Measurements from ENCODE around the gene CRELD2. TPM values are rescaled to one million over a fixed set of nuclear protein-coding genes. Genes with fewer than 3 reads are reported as not detected.

Gene CRELD2
- total RNA-seq, 4 donors from 2014 or later, result 50.3 to 244 (median 154) TPM

DNA sequence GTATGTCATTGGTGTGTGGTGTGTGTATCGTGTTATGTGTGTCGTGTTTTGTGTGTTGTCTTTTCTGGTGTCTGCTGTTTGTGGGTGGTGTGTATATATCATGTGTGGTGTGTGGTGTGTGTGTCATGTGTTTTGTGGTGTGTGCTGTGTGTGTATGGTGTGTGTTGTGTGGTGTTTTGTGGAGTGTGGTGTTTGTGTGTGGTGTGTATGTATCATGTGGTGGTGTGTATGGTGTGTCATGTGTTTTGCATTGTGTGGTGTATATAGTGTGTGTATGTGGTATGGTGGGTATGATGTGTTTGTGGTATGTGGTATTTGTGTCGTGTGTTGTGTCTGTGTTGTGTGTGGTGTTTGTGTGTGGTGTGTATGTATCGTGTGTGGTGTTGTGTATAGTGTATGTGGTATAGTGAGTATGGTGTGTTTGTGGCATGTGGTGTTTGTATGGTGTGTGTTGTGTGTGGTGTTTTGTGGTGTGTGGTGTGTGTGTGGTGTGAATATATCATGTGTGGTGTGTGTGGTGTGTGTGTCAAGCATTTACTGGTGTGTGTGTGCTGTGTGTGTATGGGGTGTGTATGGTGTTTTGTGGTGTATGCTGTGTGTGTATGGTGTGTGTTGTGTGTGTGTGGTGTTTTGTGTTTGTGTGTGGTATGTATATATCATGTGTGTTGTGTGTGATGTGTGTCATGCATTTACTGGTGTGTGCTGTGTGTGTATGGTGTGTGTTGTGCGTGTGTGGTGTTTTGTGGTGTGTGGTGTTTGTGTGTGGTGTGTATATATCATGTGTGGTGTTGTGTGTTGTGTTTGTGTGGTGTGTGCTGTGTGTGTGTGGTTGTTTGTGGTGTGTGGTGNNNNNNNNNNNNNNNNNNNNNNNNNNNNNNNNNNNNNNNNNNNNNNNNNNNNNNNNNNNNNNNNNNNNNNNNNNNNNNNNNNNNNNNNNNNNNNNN, 54.9 kb downstream of the CRELD2 start:
- H3K27ac ChIP-seq, result peak overlapping the region in 1 of 3 donors; percentile 94
- TF ChIP-seq, protein P1, sequence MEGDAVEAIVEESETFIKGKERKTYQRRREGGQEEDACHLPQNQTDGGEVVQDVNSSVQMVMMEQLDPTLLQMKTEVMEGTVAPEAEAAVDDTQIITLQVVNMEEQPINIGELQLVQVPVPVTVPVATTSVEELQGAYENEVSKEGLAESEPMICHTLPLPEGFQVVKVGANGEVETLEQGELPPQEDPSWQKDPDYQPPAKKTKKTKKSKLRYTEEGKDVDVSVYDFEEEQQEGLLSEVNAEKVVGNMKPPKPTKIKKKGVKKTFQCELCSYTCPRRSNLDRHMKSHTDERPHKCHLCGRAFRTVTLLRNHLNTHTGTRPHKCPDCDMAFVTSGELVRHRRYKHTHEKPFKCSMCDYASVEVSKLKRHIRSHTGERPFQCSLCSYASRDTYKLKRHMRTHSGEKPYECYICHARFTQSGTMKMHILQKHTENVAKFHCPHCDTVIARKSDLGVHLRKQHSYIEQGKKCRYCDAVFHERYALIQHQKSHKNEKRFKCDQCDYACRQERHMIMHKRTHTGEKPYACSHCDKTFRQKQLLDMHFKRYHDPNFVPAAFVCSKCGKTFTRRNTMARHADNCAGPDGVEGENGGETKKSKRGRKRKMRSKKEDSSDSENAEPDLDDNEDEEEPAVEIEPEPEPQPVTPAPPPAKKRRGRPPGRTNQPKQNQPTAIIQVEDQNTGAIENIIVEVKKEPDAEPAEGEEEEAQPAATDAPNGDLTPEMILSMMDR (IDR thresholded peaks at IDR 0.05), result no peak
- no peak for TF ChIP-seq POLR2A (IDR thresholded peaks at IDR 0.05)
- no peak for DNase-seq
- no peak overlapping the region for H3K4me3 ChIP-seq (replicated peaks in 1 of 3)
- H3K9me3 ChIP-seq, result no peaks in the 10 kb centered on the region
- H3K4me1 ChIP-seq, result peaks cover 20 to 39% of the 10 kb centered on the region in 2 donors
- no peaks in the 10 kb centered on the region for H3K27me3 ChIP-seq
- WGBS, 2 donors, result 88 to 92% methylated on average over 5 of the region's 5 CpGs
- intact Hi-C loops (cut with DNase I), result no loop called here
- no peaks in the 10 kb centered on the region for H3K36me3 ChIP-seq

DNA sequence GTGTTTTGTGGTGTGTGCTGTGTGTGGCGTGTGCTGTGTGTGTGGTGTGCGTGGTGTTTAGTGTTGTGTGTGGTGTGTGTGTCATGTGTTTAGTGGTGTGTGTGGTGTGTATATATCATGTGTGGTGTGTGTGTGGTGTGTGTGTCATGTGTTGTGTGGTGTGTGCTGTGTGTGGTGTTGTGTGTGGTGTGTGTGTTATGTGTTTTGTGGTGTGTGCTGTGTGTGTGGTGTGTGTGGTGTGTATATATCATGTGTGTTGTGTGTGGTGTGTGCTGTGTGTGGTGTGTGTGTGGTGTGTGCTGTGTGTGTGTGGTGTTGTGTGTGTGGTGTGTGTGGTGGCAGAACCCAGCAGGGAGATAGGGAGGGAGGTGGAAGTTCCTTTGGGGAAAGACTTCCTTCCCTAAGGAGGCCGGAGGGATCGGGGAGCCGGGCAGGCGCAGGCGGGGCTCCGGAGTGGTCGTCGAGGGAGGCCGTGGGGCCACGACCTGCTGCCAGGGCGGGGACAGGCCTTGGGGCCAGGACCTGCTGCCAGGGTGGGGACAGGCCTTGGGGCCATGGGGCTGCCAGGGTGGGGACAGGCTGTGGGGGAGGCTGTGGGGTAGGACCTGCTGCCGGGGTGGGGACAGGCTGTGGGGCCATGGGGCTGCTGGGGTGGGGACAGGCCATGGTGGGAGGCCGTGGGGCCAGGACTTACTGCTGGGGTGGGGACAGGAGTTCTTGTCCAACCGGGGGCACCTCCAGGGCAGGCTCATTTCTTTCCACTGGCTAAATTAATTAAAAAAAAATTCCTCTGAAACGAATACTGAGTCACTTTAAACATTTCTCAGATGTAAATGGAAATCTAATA, 57.3 kb downstream of the CRELD2 start:
- no peaks in the 10 kb centered on the region for H3K27me3 ChIP-seq
- no peak overlapping the region for H3K4me3 ChIP-seq (replicated peaks in 1 of 3)
- peaks cover 18% of the 10 kb centered on the region in 2 donors for H3K4me1 ChIP-seq
- WGBS, 2 donors, result 44 to 49% methylated on average over 16 of the region's 17 CpGs
- peak overlapping the region in 1 of 3 donors; percentile 24 for H3K27ac ChIP-seq
- H3K36me3 ChIP-seq, result no peaks in the 10 kb centered on the region
- no peaks in the 10 kb centered on the region for H3K9me3 ChIP-seq
- no peak for TF ChIP-seq POLR2A (IDR thresholded peaks at IDR 0.05)
- TF ChIP-seq, protein P1 (IDR thresholded peaks at IDR 0.05), result no peak
- no peak for DNase-seq
- intact Hi-C loops (cut with DNase I), result no loop called here

DNA sequence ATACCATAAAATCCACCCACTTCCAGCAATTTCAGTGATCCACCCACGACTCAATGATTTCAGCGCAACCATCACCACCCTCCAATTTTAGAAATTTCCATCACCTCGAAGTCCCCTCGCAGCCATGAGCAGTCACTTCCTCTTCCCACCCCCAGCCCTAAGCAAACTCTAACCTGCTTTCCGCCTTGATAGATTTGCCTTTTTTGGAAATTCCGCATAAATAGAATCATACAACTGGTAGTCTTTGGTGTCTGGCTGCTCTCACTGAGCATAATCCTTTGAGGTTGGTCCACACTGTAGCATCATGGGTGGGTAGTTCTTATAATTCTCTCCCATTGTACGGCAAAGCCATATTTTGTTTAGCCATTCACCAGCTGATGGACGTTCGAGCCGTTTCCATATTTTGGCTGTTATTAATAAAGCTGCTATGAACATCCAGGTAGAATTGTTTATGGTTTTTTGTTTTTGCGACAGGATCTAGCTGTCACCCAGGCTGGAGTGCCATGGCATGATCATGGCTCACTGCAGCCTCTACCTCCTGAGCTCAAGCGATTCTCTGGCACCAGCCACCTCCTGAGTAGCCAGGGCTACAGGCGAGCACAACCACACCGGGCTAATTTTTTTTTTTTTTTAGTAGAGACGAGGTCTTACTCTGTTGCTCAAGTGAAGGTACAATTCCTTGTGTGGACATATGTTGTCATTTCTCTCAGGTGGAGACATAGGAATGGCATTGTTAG, 58.2 kb downstream of the CRELD2 start:
- H3K27me3 ChIP-seq, result no peaks in the 10 kb centered on the region
- 68 to 78% methylated on average over 15 of the region's 15 CpGs for WGBS, 2 donors
- TF ChIP-seq, protein P1 (IDR thresholded peaks at IDR 0.05), result no peak
- no peak for TF ChIP-seq POLR2A (IDR thresholded peaks at IDR 0.05)
- intact Hi-C loops (cut with DNase I), result no loop called here
- no peak overlapping the region for H3K27ac ChIP-seq
- no peak for DNase-seq
- no peak overlapping the region for H3K4me3 ChIP-seq (replicated peaks in 1 of 3)
- H3K4me1 ChIP-seq, result peaks cover 10 to 11% of the 10 kb centered on the region in 2 donors
- H3K9me3 ChIP-seq, result no peaks in the 10 kb centered on the region
- H3K36me3 ChIP-seq, result no peaks in the 10 kb centered on the region

Small RNA genes within 50 kb of the gene (microRNA-seq; reads per million reads assigned to microRNA genes)
- not detected for gene MIR6821

Small RNA genes within 50 kb of the gene (small RNA-seq; reads per million reads assigned to genes)
- not detected for gene MIR6821

Other genes starting within 250 kb of the CRELD2 start
- gene BRD1, start 90.8 kb upstream of the CRELD2 start, total RNA-seq, result 10 to 100 TPM; 32.2 to 51.8 (median 41.6) TPM
- gene ZBED4, start 64.8 kb upstream of the CRELD2 start, total RNA-seq, result 10 to 100 TPM in 3 of 4 donors, 1 to 10 TPM in 1; 9.4 to 15.8 (median 10.1) TPM
- 10 to 100 TPM; 25.5 to 60.5 (median 52.2) TPM for gene ALG12, start 196 bp upstream of the CRELD2 start, total RNA-seq
- 100 to 1,000 TPM in 1 of 4 donors, 10 to 100 TPM in 3; 45.4 to 108 (median 73.2) TPM for gene PIM3, start 42.1 kb downstream of the CRELD2 start, total RNA-seq
- not detected for gene IL17REL, start 94.1 kb downstream of the CRELD2 start, total RNA-seq
- not detected for gene TTLL8, start 139.7 kb downstream of the CRELD2 start, total RNA-seq
- under 1 TPM in 1 of 4 donors, not detected in 3; 0.11 TPM for gene MLC1, start 166.8 kb downstream of the CRELD2 start, total RNA-seq
- 1 to 10 TPM in 2 of 4 donors, under 1 TPM in 2; 0.33 to 1.5 (median 1.0) TPM for gene MOV10L1, start 171.4 kb downstream of the CRELD2 start, total RNA-seq

Measured in thyroid gland (tissue), 4 donors.